ENCODE results near the gene ASTN2.

- TF ChIP-seq POLR2A (IDR thresholded peaks at IDR 0.05) (no peak), POLR2AphosphoS5 (IDR thresholded peaks at IDR 0.05) (no peak), EP300 (IDR thresholded peaks at IDR 0.05) (no peak)
- TF ChIP-seq, protein P1, sequence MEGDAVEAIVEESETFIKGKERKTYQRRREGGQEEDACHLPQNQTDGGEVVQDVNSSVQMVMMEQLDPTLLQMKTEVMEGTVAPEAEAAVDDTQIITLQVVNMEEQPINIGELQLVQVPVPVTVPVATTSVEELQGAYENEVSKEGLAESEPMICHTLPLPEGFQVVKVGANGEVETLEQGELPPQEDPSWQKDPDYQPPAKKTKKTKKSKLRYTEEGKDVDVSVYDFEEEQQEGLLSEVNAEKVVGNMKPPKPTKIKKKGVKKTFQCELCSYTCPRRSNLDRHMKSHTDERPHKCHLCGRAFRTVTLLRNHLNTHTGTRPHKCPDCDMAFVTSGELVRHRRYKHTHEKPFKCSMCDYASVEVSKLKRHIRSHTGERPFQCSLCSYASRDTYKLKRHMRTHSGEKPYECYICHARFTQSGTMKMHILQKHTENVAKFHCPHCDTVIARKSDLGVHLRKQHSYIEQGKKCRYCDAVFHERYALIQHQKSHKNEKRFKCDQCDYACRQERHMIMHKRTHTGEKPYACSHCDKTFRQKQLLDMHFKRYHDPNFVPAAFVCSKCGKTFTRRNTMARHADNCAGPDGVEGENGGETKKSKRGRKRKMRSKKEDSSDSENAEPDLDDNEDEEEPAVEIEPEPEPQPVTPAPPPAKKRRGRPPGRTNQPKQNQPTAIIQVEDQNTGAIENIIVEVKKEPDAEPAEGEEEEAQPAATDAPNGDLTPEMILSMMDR (IDR thresholded peaks at IDR 0.05): no peak
These were observed 577.6 kb downstream of the ASTN2 start for GRCh38 chr9:116837018-116837989.
